ENCODE results near the gene PRKAR1B.
A peak's percentile ranks its signal among the peaks of the same experiment; 100 is the strongest.

Gene PRKAR1B

GRCh38 chr7:539731-540411, 187.2 kb downstream of the PRKAR1B start:
- TF ChIP-seq CTCF (conservative IDR thresholded peaks at IDR 0.05) = no peak
- peak overlapping the region; percentile 75 for H3K27ac ChIP-seq

GRCh38 chr7:538764-539685, 188.1 kb downstream of the PRKAR1B start:
- no peak for TF ChIP-seq CTCF (conservative IDR thresholded peaks at IDR 0.05)
- peak overlapping the region; percentile 75; the same call in 1 of the 2 replicates for H3K27ac ChIP-seq

- H3K27ac ChIP-seq = peak overlapping the region; percentile 75; the same call in 1 of the 2 replicates
- TF ChIP-seq CTCF (conservative IDR thresholded peaks at IDR 0.05) = no peak
These were observed 189.0 kb downstream of the PRKAR1B start for GRCh38 chr7:537911-538634.

- H3K27ac ChIP-seq = no peak overlapping the region
- no peak for TF ChIP-seq CTCF (conservative IDR thresholded peaks at IDR 0.05)
These were observed 190.8 kb downstream of the PRKAR1B start for GRCh38 chr7:536231-536630.

GRCh38 chr7:534959-535358, 192.1 kb downstream of the PRKAR1B start:
- TF ChIP-seq CTCF (conservative IDR thresholded peaks at IDR 0.05) = no peak
- no peak overlapping the region for H3K27ac ChIP-seq

GRCh38 chr7:534075-534474, 193.0 kb downstream of the PRKAR1B start:
- H3K27ac ChIP-seq = no peak overlapping the region
- TF ChIP-seq CTCF (conservative IDR thresholded peaks at IDR 0.05) = no peak

- no peak for TF ChIP-seq CTCF (conservative IDR thresholded peaks at IDR 0.05)
These were observed 193.8 kb downstream of the PRKAR1B start for GRCh38 chr7:533266-533665.

More at GRCh38 chr7:533266-533665, 193.8 kb downstream of the PRKAR1B start:
- H3K27ac ChIP-seq = no peak overlapping the region
